ENCODE results near the gene TOP2A.

Gene TOP2A

GRCh38 chr17:40453881-40454612, 36.4 kb upstream of the TOP2A start:
- DNase-seq = no peak

GRCh38 chr17:40452921-40453378, 35.3 kb upstream of the TOP2A start:
- DNase-seq = no peak

- DNase-seq = no peak
These were observed 34.6 kb upstream of the TOP2A start for GRCh38 chr17:40452216-40452787.

- no peak for DNase-seq
These were observed 33.7 kb upstream of the TOP2A start for GRCh38 chr17:40451420-40451819.

GRCh38 chr17:40450175-40450574, 32.5 kb upstream of the TOP2A start:
- DNase-seq = no peak

GRCh38 chr17:40448639-40449261, 31.1 kb upstream of the TOP2A start:
- no peak for DNase-seq

GRCh38 chr17:40448213-40448638, 30.5 kb upstream of the TOP2A start:
- no peak for DNase-seq

- no peak for DNase-seq
These were observed 30.1 kb upstream of the TOP2A start for GRCh38 chr17:40447806-40448205.

- DNase-seq = no peak
These were observed 29.5 kb upstream of the TOP2A start for GRCh38 chr17:40447148-40447644.

GRCh38 chr17:40445751-40446468, 28.2 kb upstream of the TOP2A start:
- no peak for DNase-seq

- DNase-seq = no peak
These were observed 26.5 kb upstream of the TOP2A start for GRCh38 chr17:40443988-40444899.

GRCh38 chr17:40443196-40443987, 25.7 kb upstream of the TOP2A start, which contains the start of gene IGFBP4:
IGFBP4 (plus strand) TSS chr17:40443450; CDS start chr17:40443736, 286 bp downstream.
- peak in 1 of 2 donors; percentile 39 for DNase-seq

- no peak for DNase-seq
These were observed 24.9 kb upstream of the TOP2A start for GRCh38 chr17:40442392-40443195.

- no peak for DNase-seq
These were observed 22.5 kb upstream of the TOP2A start for GRCh38 chr17:40440166-40440565.

GRCh38 chr17:40437095-40437732, 19.5 kb upstream of the TOP2A start:
- DNase-seq = no peak

- DNase-seq = no peak
These were observed 18.9 kb upstream of the TOP2A start for GRCh38 chr17:40436636-40437035.

- DNase-seq = no peak
These were observed 16.1 kb upstream of the TOP2A start for GRCh38 chr17:40433551-40434415.

GRCh38 chr17:40432864-40433528, 15.3 kb upstream of the TOP2A start:
- DNase-seq = no peak
